ENCODE measurements around the gene KRTAP5-11.

KRTAP5-11 gene

DNA sequence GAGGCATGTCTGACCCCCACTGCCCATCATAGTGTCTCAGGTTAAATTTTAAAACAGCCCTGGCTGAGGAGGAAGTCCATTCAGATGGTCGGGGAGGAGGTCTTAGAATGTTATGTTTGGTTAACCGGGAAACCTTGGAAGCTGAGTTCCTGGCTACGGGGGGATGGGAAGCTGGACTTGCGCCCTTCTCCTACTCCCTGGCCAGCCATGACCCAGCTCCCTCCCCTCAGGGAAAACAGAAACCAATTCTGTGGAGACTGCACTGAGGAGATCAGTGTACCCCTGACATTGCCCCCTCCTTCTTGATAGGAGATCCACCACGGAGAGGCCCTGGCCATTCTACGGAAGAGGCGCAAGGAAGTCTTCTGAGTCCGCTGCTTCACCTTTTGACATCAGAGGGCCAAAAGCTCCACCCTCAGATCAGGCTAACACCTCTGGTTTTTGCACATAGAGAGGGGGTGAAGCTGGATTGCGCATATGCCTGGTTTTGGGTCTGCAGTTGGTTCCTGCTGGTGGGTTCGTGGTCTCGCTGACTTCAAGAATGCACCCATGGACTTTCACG is 37.2 kb downstream of the KRTAP5-11 start:
- no peak overlapping the region for H2AFZ ChIP-seq (ENCODE audit: low read length)
- H3K4me3 ChIP-seq (ENCODE audit: low read length, poor library complexity, severe bottlenecking) = no peak overlapping the region
- TF ChIP-seq, protein P1, sequence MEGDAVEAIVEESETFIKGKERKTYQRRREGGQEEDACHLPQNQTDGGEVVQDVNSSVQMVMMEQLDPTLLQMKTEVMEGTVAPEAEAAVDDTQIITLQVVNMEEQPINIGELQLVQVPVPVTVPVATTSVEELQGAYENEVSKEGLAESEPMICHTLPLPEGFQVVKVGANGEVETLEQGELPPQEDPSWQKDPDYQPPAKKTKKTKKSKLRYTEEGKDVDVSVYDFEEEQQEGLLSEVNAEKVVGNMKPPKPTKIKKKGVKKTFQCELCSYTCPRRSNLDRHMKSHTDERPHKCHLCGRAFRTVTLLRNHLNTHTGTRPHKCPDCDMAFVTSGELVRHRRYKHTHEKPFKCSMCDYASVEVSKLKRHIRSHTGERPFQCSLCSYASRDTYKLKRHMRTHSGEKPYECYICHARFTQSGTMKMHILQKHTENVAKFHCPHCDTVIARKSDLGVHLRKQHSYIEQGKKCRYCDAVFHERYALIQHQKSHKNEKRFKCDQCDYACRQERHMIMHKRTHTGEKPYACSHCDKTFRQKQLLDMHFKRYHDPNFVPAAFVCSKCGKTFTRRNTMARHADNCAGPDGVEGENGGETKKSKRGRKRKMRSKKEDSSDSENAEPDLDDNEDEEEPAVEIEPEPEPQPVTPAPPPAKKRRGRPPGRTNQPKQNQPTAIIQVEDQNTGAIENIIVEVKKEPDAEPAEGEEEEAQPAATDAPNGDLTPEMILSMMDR (conservative IDR thresholded peaks at IDR 0.05; ENCODE audit: low read length) = no peak
- no peak for TF ChIP-seq EZH2phosphoT487 (IDR thresholded peaks at IDR 0.05; ENCODE audit: borderline replicate concordance)
- no peaks in the 10 kb centered on the region for H3K79me2 ChIP-seq (ENCODE audit: insufficient read depth, low read length)
- H3K4me1 ChIP-seq (ENCODE audit: insufficient read depth, low read length, poor library complexity, severe bottlenecking) = no peaks in the 10 kb centered on the region
- no peaks in the 10 kb centered on the region for H4K20me1 ChIP-seq (ENCODE audit: insufficient read depth, low read length, poor library complexity, severe bottlenecking)
- H3K36me3 ChIP-seq (ENCODE audit: insufficient read depth, low read length) = no peaks in the 10 kb centered on the region
- no peak overlapping the region for H3K4me2 ChIP-seq (ENCODE audit: low read depth, low read length, poor library complexity, severe bottlenecking)
- no peak overlapping the region for H3K9ac ChIP-seq (ENCODE audit: low read depth, low read length, poor library complexity, severe bottlenecking)
- H3F3A ChIP-seq (ENCODE audit: low read depth) = no peaks in the 10 kb centered on the region
- peaks cover 6% of the 10 kb centered on the region; the same call in 1 of the 2 replicates for H3K9me3 ChIP-seq (ENCODE audit: insufficient read depth, low read depth, low read length)
- H3K9me2 ChIP-seq (replicated peaks; ENCODE audit: low read depth, low read length) = no peaks in the 10 kb centered on the region
- H3K27me3 ChIP-seq (ENCODE audit: insufficient read depth, low read length, poor library complexity, severe bottlenecking) = no peaks in the 10 kb centered on the region

DNA sequence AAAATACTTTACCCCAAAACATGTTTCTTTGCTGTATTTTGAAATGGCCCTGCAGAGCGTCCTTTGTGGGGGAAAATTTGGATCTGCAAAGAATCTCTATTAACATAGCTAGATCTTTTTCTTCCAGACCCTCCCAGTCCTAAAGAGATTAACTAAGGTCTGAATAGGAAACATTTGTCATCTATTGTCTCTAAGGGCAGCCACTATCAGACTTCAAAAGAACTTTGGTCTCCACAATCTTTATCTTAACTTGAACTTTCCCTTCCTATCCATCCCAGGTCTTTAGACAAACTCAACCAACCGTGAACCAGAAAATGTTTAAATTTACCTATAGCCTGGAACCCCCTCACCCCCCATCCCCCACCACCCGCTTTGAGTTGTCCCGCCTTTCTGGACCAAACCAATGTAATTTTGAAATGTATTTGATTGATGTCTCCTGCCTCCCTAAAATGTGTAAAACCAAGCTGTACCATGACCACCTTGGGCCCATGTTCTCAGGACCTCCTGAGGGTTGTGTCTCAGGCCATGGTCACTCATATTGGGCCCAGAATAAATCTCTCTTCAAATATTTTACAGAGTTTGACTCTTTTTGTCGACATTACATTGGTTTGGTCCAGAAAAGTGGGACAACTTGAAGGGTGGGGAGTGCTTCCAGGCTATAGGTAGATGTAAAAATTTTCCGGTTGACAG is 38.0 kb downstream of the KRTAP5-11 start:
- Histone ChIP-seq H2AFZ (ENCODE audit: low read length) (no peak overlapping the region), H3K9me2 (replicated peaks; ENCODE audit: low read depth, low read length) (no peaks in the 10 kb centered on the region), H3K4me2 (ENCODE audit: low read depth, low read length, poor library complexity, severe bottlenecking) (no peak overlapping the region), H3K27me3 (ENCODE audit: insufficient read depth, low read length, poor library complexity, severe bottlenecking) (no peaks in the 10 kb centered on the region), H3K9me3 (ENCODE audit: insufficient read depth, low read depth, low read length) (peaks cover 7% of the 10 kb centered on the region; the same call in 1 of the 2 replicates), H3K79me2 (ENCODE audit: insufficient read depth, low read length) (no peaks in the 10 kb centered on the region), H3K9ac (ENCODE audit: low read depth, low read length, poor library complexity, severe bottlenecking) (no peak overlapping the region), H3K4me1 (ENCODE audit: insufficient read depth, low read length, poor library complexity, severe bottlenecking) (no peaks in the 10 kb centered on the region), H3K36me3 (ENCODE audit: insufficient read depth, low read length) (no peaks in the 10 kb centered on the region), H3K4me3 (ENCODE audit: low read length, poor library complexity, severe bottlenecking) (no peak overlapping the region), H4K20me1 (ENCODE audit: insufficient read depth, low read length, poor library complexity, severe bottlenecking) (no peaks in the 10 kb centered on the region), H3F3A (ENCODE audit: low read depth) (no peaks in the 10 kb centered on the region)
- TF ChIP-seq, protein P1 (conservative IDR thresholded peaks at IDR 0.05; ENCODE audit: low read length) = no peak
- no peak for TF ChIP-seq EZH2phosphoT487 (IDR thresholded peaks at IDR 0.05; ENCODE audit: borderline replicate concordance)

DNA sequence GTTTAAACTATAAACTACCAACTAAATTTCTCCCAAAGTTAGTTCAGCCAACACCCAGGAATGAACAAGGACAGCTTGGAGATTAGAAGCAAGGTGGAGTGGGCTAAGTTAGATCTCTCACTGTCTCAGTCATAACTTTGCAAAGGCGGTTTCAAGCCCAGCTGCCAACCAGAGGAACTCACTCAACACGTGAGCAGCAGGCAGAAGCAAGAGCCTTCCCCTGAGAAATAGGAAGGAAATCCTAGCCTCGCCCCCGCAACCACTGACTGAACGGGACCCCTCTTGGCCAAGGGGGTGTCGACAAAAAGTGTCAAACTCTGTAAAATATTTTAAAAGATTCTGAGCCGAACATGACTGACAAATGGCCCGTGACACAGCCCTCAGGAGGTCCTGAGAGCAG is 38.8 kb downstream of the KRTAP5-11 start:
- no peak overlapping the region for H3K9ac ChIP-seq (ENCODE audit: low read depth, low read length, poor library complexity, severe bottlenecking)
- TF ChIP-seq, protein P1 (conservative IDR thresholded peaks at IDR 0.05; ENCODE audit: low read length) = no peak
- TF ChIP-seq EZH2phosphoT487 (IDR thresholded peaks at IDR 0.05; ENCODE audit: borderline replicate concordance) = no peak

More for the DNA sequence above, 38.8 kb downstream of the KRTAP5-11 start:
- Histone ChIP-seq H4K20me1 (ENCODE audit: insufficient read depth, low read length, poor library complexity, severe bottlenecking) (no peaks in the 10 kb centered on the region), H3K4me3 (ENCODE audit: low read length, poor library complexity, severe bottlenecking) (no peak overlapping the region), H3K79me2 (ENCODE audit: insufficient read depth, low read length) (no peaks in the 10 kb centered on the region), H2AFZ (ENCODE audit: low read length) (no peak overlapping the region), H3K27me3 (ENCODE audit: insufficient read depth, low read length, poor library complexity, severe bottlenecking) (no peaks in the 10 kb centered on the region), H3K4me2 (ENCODE audit: low read depth, low read length, poor library complexity, severe bottlenecking) (no peak overlapping the region), H3K9me2 (replicated peaks; ENCODE audit: low read depth, low read length) (no peaks in the 10 kb centered on the region), H3K9me3 (ENCODE audit: insufficient read depth, low read depth, low read length) (peaks cover 7% of the 10 kb centered on the region; the same call in 1 of the 2 replicates), H3F3A (ENCODE audit: low read depth) (no peaks in the 10 kb centered on the region), H3K36me3 (ENCODE audit: insufficient read depth, low read length) (no peaks in the 10 kb centered on the region), H3K4me1 (ENCODE audit: insufficient read depth, low read length, poor library complexity, severe bottlenecking) (no peaks in the 10 kb centered on the region)

All from Loucy (cell line).